GM12874 (cell line): ENCODE measurements around the gene KCNAB2.

Source experiments
- TF ChIP-seq, protein P1 (sequence below): IDR thresholded peaks from 2 replicates; pipeline ENCODE4 v1.5.1; 2011; ENCODE audit warnings: low read depth, mild to moderate bottlenecking, control low read depth, low read length, moderate library complexity; ENCODE audit not compliant: insufficient read depth

KCNAB2 gene

DNA sequence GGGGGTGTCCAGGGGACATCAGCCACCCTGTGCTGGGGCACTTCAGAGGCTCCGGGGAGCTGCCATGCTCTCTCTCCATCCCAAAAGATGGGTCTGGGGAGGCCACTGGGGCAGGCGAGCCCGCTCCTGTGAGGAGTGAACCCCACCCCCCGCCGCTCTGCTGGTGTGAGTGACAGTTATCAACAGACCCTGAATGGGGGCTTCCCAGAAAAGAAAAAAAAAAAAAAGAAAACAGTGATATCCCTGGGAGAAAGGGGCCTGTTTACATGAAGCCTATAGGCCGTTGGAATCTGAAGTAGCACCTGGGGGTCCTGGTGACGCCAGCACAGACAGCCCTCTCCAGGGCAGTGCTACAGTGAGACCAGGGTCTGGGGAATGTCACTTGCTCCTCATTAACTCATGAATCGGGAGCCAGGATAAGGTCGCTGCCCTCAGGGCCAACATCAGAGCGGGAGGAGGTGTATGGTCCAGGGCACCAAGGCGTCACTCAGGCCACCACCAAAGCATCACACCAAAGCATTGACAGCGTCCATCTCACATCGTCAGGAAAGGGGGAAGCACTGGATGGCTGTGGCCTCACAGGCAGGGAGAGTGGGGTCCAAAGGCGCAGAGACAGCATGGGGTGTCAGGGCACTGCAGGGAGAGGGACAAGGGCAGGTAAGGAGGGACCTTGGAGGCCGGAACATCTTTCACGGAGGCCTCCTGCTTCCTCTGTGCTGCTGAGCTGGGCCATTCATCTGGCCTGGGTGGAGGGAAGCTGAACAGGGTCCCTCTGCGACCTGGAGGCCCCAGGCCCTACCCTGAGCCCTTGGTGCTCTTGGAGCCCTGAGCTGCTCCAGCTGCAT, 45.0 kb upstream of the KCNAB2 start:
- TF ChIP-seq, protein P1, sequence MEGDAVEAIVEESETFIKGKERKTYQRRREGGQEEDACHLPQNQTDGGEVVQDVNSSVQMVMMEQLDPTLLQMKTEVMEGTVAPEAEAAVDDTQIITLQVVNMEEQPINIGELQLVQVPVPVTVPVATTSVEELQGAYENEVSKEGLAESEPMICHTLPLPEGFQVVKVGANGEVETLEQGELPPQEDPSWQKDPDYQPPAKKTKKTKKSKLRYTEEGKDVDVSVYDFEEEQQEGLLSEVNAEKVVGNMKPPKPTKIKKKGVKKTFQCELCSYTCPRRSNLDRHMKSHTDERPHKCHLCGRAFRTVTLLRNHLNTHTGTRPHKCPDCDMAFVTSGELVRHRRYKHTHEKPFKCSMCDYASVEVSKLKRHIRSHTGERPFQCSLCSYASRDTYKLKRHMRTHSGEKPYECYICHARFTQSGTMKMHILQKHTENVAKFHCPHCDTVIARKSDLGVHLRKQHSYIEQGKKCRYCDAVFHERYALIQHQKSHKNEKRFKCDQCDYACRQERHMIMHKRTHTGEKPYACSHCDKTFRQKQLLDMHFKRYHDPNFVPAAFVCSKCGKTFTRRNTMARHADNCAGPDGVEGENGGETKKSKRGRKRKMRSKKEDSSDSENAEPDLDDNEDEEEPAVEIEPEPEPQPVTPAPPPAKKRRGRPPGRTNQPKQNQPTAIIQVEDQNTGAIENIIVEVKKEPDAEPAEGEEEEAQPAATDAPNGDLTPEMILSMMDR: no peak

DNA sequence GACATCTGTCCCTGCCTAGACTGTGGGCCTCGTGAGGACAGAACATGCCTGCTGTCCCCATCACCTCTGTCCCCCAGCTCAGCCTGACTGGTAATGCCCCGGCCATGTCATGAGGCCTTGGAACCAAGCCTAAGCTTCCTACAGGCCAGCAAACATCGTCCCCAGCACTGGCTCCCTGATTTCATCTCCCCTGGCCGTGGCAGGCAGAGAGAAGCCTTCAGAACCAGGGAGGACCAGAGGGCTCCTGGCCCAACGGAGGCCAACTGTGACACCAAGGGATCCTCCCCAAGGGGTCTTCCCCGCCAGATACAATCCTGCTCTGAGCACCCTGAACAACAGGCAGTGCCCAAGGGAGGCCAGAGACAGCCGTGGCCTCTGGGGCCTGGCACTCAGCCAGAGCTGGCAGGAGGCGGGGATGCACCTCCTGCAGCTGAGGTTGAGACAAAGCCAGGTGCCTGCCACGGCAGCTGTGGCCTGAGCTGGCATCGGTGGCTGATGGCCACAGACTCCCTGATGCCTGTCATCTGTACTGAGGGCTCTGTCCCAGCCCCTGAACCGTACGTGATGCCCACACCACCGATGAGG, 43.6 kb upstream of the KCNAB2 start:
- TF ChIP-seq, protein P1: no peak

DNA sequence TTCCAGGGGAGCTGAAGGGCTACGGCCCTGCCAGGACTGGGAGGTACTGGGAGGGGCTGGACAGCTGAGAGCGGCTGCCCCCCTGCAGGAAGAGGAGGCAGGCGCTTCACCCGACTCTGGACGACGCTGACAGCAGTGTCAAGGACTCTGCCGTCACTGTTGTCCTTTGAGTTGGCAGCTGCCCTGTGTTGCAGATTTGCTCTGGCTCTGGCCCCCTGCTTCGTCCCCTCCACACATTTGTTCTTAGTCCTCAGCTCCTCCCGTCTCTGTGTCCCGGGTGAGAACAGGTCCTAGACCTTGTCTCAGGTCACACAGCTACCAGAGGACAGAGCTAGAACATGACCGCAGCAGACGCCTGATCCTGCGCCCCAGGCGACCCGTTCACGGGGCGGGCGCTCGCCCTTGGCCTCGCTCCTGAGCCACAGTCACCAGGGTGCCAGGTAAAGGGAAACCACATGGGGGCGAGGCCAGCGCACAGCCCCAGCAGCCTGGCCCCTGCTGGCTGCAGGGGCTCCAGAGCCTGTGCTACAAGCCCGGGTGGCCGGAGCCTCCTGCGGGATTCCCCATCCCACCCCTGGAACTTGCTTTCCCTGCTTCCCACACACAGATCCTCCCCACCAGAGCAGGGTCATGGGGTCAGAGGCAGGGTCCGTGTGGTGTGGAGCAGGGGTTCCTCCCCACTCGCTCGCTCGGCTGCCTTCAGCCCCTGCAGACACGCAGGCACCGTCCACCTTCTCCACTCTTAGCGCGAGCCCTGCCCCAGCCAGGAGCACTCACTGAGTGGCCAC, 42.8 kb upstream of the KCNAB2 start:
- TF ChIP-seq, protein P1: no peak

DNA sequence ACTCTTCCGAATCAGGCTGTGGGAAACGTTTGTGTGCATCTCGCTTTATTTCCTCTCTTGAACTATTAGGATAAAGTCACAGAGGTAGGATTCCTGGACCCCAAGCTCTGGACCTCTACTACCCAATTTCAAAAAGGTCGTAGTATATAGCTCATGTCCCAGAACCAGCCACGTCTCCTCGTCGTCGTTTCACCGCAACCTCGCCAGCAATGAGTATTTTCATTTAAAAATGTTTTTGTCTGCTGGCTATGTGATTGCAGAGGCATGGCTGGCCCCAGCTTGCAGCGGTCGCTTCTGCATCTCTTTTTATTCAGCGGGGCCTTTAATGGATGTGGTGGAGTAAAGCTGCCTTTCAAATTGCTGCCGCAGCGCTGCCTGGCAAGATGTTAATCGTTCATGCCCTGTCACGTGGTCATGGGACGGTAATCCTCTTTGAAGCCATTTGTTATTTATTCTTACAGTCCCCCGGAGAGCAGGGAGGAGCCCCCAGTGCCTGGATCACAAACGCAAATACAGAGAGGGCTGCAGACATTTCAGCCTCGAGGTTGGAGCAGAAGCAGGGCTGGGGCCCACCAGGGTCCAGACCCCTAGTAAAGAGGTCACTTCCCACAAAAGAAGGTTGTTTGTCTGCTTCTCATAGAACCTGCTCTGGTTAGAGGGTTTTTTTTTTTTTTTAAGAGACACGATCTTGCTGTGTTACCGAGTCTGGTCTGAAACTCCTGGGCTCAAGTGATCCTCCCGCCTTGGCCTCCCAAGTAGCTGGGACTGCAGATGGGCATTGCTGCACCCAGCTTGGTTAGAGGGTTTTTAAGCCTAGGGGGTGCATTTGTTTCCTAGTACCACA, 41.9 kb upstream of the KCNAB2 start:
- TF ChIP-seq, protein P1: no peak

DNA sequence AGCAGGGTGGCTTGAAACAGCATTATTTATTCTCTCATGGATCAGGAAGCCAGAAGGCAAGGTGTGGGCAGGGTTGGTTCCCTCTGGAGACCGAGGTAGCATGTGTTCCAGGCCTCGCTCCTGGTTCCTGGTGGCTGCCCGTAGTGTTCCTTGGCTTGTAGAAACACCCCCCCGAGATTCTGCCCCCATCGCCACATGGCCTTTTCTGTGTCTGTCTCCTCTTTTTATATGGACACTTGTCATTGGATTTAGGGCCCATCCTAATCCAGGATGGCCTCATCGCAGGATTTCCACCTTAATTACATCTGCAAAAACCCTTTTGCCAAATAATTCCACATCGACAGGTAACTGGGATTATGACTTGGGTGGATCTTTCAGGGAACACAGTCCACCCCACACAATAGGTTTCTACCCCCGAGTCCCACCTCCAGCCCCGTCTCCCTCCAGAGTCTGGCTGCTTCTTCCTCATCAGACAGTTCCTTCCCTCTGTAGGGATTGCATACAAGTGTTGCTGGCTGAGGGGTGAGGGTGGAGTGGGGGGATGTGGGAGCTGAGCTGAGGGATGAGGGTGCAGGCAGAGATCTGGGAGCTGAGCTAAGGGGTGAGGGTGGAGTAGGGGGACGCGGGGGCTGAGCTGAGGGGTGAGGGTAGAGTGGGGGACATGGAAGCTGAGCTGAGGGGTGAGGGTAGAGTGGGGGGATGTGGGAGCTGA, 41.1 kb upstream of the KCNAB2 start:
- TF ChIP-seq, protein P1: no peak

DNA sequence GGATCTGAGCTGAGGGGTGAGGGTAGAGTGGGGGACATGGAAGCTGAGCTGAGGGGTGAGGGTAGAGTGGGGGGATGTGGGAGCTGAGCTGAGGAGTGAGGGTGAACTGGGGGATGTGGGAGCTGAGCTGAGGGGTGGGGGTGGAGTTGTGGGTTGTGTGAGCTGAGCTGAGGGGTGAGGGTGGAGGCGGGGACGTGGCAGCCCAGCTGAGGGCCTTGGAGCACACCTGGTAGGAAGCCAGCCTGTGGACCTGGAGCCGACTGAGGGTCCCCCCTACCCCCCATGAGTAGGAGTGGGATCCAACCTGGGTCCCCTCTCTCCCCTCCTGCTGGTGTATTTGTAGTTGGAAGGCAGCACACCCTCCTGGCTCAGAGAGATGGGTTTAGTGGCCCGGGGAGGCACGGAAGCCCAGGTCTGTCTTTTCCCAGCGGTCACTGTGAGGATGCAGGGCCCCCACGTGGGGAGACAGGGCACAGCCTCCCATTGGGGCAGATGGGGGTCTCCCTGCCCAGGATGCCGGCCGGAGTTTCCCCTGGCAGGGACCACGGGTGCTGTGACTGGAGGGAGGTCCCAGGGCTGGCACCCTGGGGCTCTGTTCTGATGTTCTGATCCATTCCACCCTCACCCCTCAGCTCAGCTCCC, 40.3 kb upstream of the KCNAB2 start:
- TF ChIP-seq, protein P1: no peak
